DND-41 (cell line): ENCODE data around the gene GPR32.

Source experiments
- ATAC-seq: fragments of 200-7000 bp; cut with Tn5 transposase; 3 replicates; pipeline ENCODE4 v1.9.1; 2021; ENCODE audit warnings: low read depth; ENCODE audit not compliant: insufficient read depth
- DNase-seq: peaks from one replicate; pipeline ENCODE4 v3.0.0-alpha.2; 2020
- H2AFZ ChIP-seq: 2 replicates; pipeline ENCODE4 v1.6.0; 2012; ENCODE audit warnings: low read depth, low read length
- H3K27ac ChIP-seq: 2 replicates; pipeline ENCODE4 v1.5.1; 2012; ENCODE audit warnings: low read length, inconsistent platforms
- H3K27me3 ChIP-seq: fragments of 200-600 bp; sonication (generic); 2 replicates; pipeline ENCODE4 v1.6.0; 2012; ENCODE audit warnings: low read length, mild to moderate bottlenecking, inconsistent platforms; ENCODE audit not compliant: insufficient read depth, poor library complexity
- H3K36me3 ChIP-seq: 2 replicates; pipeline ENCODE4 v1.5.1; 2012; ENCODE audit warnings: low read length, inconsistent platforms; ENCODE audit not compliant: insufficient read depth
- H3K4me1 ChIP-seq: 2 replicates; pipeline ENCODE4 v1.5.1; 2012; ENCODE audit warnings: mild to moderate bottlenecking, low read length; ENCODE audit not compliant: insufficient read depth
- H3K4me2 ChIP-seq: 2 replicates; pipeline ENCODE4 v1.6.0; 2012; ENCODE audit warnings: mild to moderate bottlenecking, moderate library complexity, low read length, inconsistent platforms; ENCODE audit not compliant: insufficient read depth
- H3K4me3 ChIP-seq, 2 experiments: fragments of 200-600 bp in 1 of 2; shearing (Covaris generic) in 1 of 2; 2 replicates each; pipeline ENCODE4 v1.5.1; 2012 to 2016; ENCODE audit warnings: inconsistent platforms in 2 of 2, low read length in 2 of 2, mild to moderate bottlenecking in 2 of 2, low read depth in 1 of 2, moderate library complexity in 1 of 2
- H3K79me2 ChIP-seq: 2 replicates; pipeline ENCODE4 v1.6.0; 2012; ENCODE audit warnings: low read length, inconsistent platforms; ENCODE audit not compliant: insufficient read depth
- H3K9ac ChIP-seq: 2 replicates; pipeline ENCODE4 v1.6.0; 2012; ENCODE audit warnings: low read depth, mild to moderate bottlenecking, inconsistent platforms, low read length, moderate library complexity
- H3K9me3 ChIP-seq: 2 replicates; pipeline ENCODE4 v1.5.1; 2012; ENCODE audit warnings: low read length, moderate library complexity, mild to moderate bottlenecking, inconsistent platforms; ENCODE audit not compliant: insufficient read depth, severe bottlenecking
- H4K20me1 ChIP-seq: 2 replicates; pipeline ENCODE4 v1.6.0; 2012; ENCODE audit warnings: low read length; ENCODE audit not compliant: insufficient read depth
- CTCF ChIP-seq: IDR thresholded peaks from 2 replicates; pipeline ENCODE4 v1.5.1; 2012; ENCODE audit warnings: borderline replicate concordance, low read length, moderate library complexity, mild to moderate bottlenecking; ENCODE audit not compliant: poor library complexity, severe bottlenecking; ENCODE audit errors: extremely low read depth
- EZH2 ChIP-seq: IDR thresholded peaks from 3 replicates; pipeline ENCODE4 v1.6.1; 2012; ENCODE audit warnings: borderline replicate concordance, low read depth, mild to moderate bottlenecking, moderate library complexity, low read length, inconsistent platforms; ENCODE audit not compliant: severe bottlenecking

The GPR32 gene

GRCh38 chr19:50797429-50797780 is 27.1 kb downstream of the GPR32 start:
- no peak for ATAC-seq
- H4K20me1 ChIP-seq: peaks cover 87% of the 10 kb centered on the region
- H3K9ac ChIP-seq: no peak overlapping the region
- no peak overlapping the region for H3K4me3 ChIP-seq
- DNase-seq: no peak
- no peak for TF ChIP-seq EZH2
- no peak for TF ChIP-seq CTCF
- H3K27ac ChIP-seq: no peak overlapping the region
- H3K79me2 ChIP-seq: peaks cover 49% of the 10 kb centered on the region
- no peaks in the 10 kb centered on the region for H3K27me3 ChIP-seq
- peaks cover 19% of the 10 kb centered on the region for H3K4me1 ChIP-seq
- no peaks in the 10 kb centered on the region for H3K9me3 ChIP-seq
- H2AFZ ChIP-seq: no peak overlapping the region
- H3K4me2 ChIP-seq: no peak overlapping the region
- peaks cover 69% of the 10 kb centered on the region for H3K36me3 ChIP-seq

- Histone ChIP-seq H3K4me3 (no peak overlapping the region), H3K27ac (no peak overlapping the region), H3K79me2 (peaks cover 55% of the 10 kb centered on the region), H3K9ac (no peak overlapping the region), H3K4me1 (peaks cover 26% of the 10 kb centered on the region), H2AFZ (no peak overlapping the region), H4K20me1 (peaks cover 93% of the 10 kb centered on the region), H3K27me3 (no peaks in the 10 kb centered on the region), H3K9me3 (no peaks in the 10 kb centered on the region), H3K4me2 (no peak overlapping the region), H3K36me3 (peaks cover 75% of the 10 kb centered on the region)
- DNase-seq: no peak
- TF ChIP-seq CTCF: no peak
- no peak for TF ChIP-seq EZH2
- no peak for ATAC-seq
Measured at GRCh38 chr19:50797781-50798658, 27.8 kb downstream of the GPR32 start.

- peaks cover 95% of the 10 kb centered on the region for H4K20me1 ChIP-seq
- TF ChIP-seq EZH2 (no peak), CTCF (no peak)
- no peaks in the 10 kb centered on the region for H3K9me3 ChIP-seq
- peaks cover 84% of the 10 kb centered on the region for H3K36me3 ChIP-seq
- peaks cover 29% of the 10 kb centered on the region for H3K4me1 ChIP-seq
- H2AFZ ChIP-seq: no peak overlapping the region
- no peak overlapping the region for H3K27ac ChIP-seq
- H3K9ac ChIP-seq: no peak overlapping the region
- H3K4me3 ChIP-seq: no peak overlapping the region
- no peak for ATAC-seq
- peaks cover 64% of the 10 kb centered on the region for H3K79me2 ChIP-seq
- H3K27me3 ChIP-seq: no peaks in the 10 kb centered on the region
- no peak for DNase-seq
- H3K4me2 ChIP-seq: no peak overlapping the region
Measured at GRCh38 chr19:50798659-50799546, 28.6 kb downstream of the GPR32 start.
